ENCODE results near the gene WNT9A.

DNA sequence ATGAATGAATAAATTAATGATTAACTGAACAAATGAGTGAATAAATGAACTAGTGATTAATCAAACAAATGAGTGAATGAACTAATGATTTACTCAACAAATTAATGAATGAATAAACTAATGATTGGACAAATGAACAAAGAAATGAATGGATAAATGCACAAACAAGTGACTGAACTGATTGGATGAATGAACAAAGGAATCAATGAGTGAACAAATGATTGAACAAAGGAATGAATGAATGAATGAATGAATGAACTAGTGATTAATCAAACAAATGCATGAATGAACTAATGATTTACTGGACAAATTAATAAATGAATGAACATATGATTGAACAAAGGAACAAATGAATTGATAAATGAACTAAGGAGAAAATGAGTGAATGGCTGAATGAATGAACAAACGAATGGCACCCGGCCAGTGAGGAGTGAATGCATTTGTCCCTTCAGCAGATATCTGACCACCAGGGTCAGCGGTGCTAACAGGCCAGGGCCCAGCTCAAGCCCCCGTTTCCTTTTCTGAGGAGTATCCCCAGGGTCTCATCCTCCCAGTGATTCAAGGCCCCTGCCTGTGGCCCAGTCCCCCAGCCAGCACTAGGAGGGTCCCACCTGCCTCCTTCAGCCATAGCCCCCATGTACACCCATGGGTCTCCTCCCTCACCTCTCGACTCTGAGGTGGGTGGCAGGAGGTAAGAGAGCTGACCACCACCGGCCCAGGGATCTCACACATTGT lies 49.9 kb downstream of the WNT9A start:
- TF ChIP-seq GABPA (IDR thresholded peaks at IDR 0.05; ENCODE audit: low read depth): no peak
- no peak for TF ChIP-seq USF1 (IDR thresholded peaks at IDR 0.05; ENCODE audit: borderline replicate concordance, low read depth)
- TF ChIP-seq EZH2phosphoT487 (IDR thresholded peaks at IDR 0.05; ENCODE audit: borderline replicate concordance, low read depth): no peak
- no peak for TF ChIP-seq RAD21 (IDR thresholded peaks at IDR 0.05; ENCODE audit: low read length)
- no peak for TF ChIP-seq POLR2AphosphoS5 (IDR thresholded peaks at IDR 0.05; ENCODE audit: low read depth, low read length)
- TF ChIP-seq, protein P1, sequence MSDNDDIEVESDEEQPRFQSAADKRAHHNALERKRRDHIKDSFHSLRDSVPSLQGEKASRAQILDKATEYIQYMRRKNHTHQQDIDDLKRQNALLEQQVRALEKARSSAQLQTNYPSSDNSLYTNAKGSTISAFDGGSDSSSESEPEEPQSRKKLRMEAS (IDR thresholded peaks at IDR 0.05; ENCODE audit: low read depth): no peak
- TF ChIP-seq CTCF (IDR thresholded peaks at IDR 0.05): no peak
- no peak for TF ChIP-seq TCF12 (IDR thresholded peaks at IDR 0.05)
- no peak for TF ChIP-seq RXRA (IDR thresholded peaks at IDR 0.05; ENCODE audit: borderline replicate concordance, low read depth)
- TF ChIP-seq TAF1 (IDR thresholded peaks at IDR 0.05; ENCODE audit: borderline replicate concordance, low read depth, low read length): no peak
- TF ChIP-seq GATA2 (CRISPR knock-in tag; IDR thresholded peaks at IDR 0.05): no peak

Data from SK-N-SH (cell line).